Chondrocyte (in vitro differentiated cells): ENCODE results near the gene GNAQ. TPM values are rescaled to one million over a fixed set of nuclear protein-coding genes. Genes with fewer than 3 reads are reported as not detected.

Experiments used
- DNase-seq: peaks from one replicate; pipeline ENCODE4 v3.0.0; 2021; ENCODE audit warnings: mixed read lengths, low spot score
- H3K27ac Mint-ChIP-seq: one replicate; pipeline ENCODE4 v1.8.0; 2021; ENCODE audit warnings: mild to moderate bottlenecking, moderate library complexity, mixed read lengths; ENCODE audit not compliant: unreplicated experiment
- H3K27me3 Mint-ChIP-seq: 2 replicates; pipeline ENCODE4 v1.8.0; 2021; ENCODE audit warnings: low read depth, mixed read lengths
- H3K36me3 Mint-ChIP-seq: 2 replicates; pipeline ENCODE4 v1.8.0; 2021; ENCODE audit warnings: low read depth, mixed read lengths
- H3K4me1 Mint-ChIP-seq: 2 replicates; pipeline ENCODE4 v1.8.0; 2021; ENCODE audit warnings: low read depth, mild to moderate bottlenecking, mixed read lengths
- H3K4me3 Mint-ChIP-seq: one replicate; pipeline ENCODE4 v1.8.0; 2021; ENCODE audit warnings: mild to moderate bottlenecking, moderate library complexity, mixed read lengths; ENCODE audit not compliant: unreplicated experiment
- H3K9me3 Mint-ChIP-seq: 2 replicates; pipeline ENCODE4 v1.8.0; 2021; ENCODE audit warnings: low read depth, mixed read lengths
- total RNA-seq: library from RNA; stranded (reverse); gene quantifications from 3 replicates; pipeline ENCODE4 v1.2.1, GENCODE V29; 2021
- TF ChIP-seq, protein P1 (sequence below): fragments of 200-600 bp; sonication (generic); IDR thresholded peaks from 2 replicates; pipeline ENCODE4 v1.5.0; 2021; ENCODE audit warnings: antibody characterized with exemption, mild to moderate bottlenecking, moderate library complexity

GNAQ gene
- total RNA-seq, 1 donor from 2014 or later: 87.0 TPM

DNA sequence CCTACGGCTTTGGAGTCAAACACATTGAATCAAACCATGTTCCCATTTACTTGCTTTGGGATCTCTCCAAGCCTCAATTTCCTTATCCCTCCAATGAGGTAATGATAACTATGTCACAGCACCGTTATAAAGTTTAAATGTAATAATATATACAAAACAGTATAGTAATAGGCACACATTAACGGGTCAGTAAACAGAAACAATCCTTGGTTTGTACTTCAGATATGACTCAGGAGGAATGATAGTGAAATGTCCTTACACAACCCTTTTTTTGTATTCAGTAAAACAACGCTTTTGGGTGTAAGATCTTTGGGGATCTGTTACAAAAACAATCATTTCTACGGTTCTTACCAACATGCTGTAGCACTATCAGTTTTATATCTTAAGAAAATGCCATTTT lies 205.0 kb downstream of the GNAQ start:
- no peaks in the 10 kb centered on the region for H3K36me3 Mint-ChIP-seq
- H3K9me3 Mint-ChIP-seq: no peaks in the 10 kb centered on the region
- peaks cover 41% of the 10 kb centered on the region for H3K4me1 Mint-ChIP-seq

DNA sequence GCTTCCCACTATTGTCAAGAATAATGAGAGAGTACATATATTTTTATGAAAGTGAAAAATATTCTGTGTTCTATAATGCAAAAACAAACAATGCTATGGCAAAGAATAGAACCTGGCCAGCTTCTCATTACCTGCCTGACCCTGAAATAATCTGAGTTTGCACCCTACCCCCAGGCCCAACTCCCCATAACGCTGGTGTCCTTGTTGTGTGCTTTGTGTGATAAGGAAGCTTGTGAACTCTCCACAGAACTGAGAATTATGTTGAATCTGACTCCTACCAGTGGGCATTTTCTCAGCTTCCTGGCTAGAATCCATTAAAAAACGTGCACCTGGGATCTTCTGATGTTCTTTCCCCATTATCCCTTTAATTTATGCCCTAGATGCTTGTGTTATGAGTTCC lies 205.5 kb downstream of the GNAQ start:
- Mint-ChIP-seq H3K27me3 (no peaks in the 10 kb centered on the region), H3K4me1 (peaks cover 44% of the 10 kb centered on the region), H3K36me3 (no peaks in the 10 kb centered on the region), H3K9me3 (no peaks in the 10 kb centered on the region), H3K4me3 (no peak overlapping the region), H3K27ac (no peak overlapping the region)
- no peak for DNase-seq
- TF ChIP-seq, protein P1, sequence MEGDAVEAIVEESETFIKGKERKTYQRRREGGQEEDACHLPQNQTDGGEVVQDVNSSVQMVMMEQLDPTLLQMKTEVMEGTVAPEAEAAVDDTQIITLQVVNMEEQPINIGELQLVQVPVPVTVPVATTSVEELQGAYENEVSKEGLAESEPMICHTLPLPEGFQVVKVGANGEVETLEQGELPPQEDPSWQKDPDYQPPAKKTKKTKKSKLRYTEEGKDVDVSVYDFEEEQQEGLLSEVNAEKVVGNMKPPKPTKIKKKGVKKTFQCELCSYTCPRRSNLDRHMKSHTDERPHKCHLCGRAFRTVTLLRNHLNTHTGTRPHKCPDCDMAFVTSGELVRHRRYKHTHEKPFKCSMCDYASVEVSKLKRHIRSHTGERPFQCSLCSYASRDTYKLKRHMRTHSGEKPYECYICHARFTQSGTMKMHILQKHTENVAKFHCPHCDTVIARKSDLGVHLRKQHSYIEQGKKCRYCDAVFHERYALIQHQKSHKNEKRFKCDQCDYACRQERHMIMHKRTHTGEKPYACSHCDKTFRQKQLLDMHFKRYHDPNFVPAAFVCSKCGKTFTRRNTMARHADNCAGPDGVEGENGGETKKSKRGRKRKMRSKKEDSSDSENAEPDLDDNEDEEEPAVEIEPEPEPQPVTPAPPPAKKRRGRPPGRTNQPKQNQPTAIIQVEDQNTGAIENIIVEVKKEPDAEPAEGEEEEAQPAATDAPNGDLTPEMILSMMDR: no peak

More for the DNA sequence above, 205.0 kb downstream of the GNAQ start:
- TF ChIP-seq, protein P1: no peak
- DNase-seq: no peak
- Mint-ChIP-seq H3K4me3 (no peak overlapping the region), H3K27me3 (no peaks in the 10 kb centered on the region), H3K27ac (no peak overlapping the region)

DNA sequence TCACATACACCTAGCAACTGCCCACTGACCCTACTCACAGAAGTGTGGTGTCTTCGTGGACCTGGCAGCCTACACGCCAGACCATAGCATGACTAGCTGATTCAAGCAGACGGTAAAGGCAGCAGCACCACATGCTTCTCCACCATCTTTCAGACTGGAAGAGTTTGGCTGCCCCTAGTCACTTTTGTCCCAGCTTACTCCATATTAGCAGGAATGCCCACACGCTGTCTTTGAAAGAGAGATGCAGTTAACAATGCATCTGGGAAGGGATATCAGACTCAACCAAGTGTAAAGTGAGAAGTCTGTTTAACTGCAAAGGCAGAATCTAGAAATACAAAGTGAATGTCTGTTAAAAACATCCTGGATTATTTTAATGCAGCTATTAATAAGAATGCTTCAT lies 206.2 kb downstream of the GNAQ start:
- H3K27ac Mint-ChIP-seq: peak overlapping the region; percentile 73

DNA sequence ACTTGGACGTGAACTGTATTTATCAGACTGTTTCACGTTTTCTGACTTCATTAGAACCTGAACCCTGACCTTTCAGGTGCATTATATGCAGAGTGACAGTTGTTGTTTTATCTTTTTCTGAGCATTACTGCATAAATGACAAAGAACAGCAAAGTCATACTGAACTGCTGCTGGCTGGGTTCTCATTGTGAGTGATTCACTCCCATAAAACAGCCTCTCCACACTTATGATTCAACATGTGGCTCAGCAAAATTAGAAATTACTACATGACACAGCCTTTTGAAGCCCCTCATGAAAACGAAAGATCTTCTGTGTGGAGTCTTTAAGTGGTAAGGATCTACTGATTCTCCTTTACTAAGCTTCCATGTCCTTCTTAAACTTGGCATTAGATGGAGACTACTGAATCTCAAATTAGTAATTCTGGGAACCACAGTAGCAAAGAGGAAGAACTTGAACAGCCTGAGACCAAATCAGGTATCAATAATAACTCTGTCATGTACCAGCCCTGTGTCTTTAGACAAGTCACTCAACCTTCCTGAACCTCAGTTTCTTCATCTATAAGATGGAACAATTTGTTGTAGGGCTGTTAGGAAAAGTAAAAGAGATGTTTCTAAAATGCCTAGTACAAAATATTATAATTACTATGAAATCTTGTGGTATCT lies 211.2 kb downstream of the GNAQ start:
- DNase-seq: no peak
- no peak overlapping the region for H3K4me3 Mint-ChIP-seq
- no peaks in the 10 kb centered on the region for H3K27me3 Mint-ChIP-seq
- H3K27ac Mint-ChIP-seq: peak overlapping the region; percentile 76
- TF ChIP-seq, protein P1: no peak
- no peaks in the 10 kb centered on the region for H3K9me3 Mint-ChIP-seq
- no peaks in the 10 kb centered on the region for H3K36me3 Mint-ChIP-seq
- H3K4me1 Mint-ChIP-seq: peaks cover 38% of the 10 kb centered on the region

More for the DNA sequence above, 206.2 kb downstream of the GNAQ start:
- DNase-seq: no peak
- Mint-ChIP-seq H3K9me3 (no peaks in the 10 kb centered on the region), H3K4me1 (peaks cover 41% of the 10 kb centered on the region), H3K27me3 (no peaks in the 10 kb centered on the region), H3K36me3 (no peaks in the 10 kb centered on the region), H3K4me3 (no peak overlapping the region)
- TF ChIP-seq, protein P1: no peak

DNA sequence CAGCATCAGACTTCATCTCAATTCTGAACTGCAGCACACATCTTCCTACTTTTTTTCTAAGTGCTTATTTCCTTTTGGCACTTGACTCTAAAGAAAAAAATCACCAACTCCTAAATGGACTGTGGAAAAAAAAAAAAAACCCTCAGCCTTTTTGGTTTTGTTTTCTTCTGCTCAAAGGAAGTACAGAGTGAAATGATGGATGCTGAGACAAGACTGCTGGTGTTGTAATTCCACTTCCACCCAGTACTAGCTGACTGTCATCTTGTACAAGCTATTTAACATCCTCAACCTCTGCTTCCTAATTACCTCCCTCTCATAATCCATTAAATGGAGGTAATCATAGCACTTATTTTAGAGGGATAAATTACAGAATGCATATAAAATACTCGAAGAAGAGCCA lies 212.0 kb downstream of the GNAQ start:
- DNase-seq: no peak
- TF ChIP-seq, protein P1: no peak
- Mint-ChIP-seq H3K27me3 (no peaks in the 10 kb centered on the region), H3K4me1 (peaks cover 45% of the 10 kb centered on the region), H3K36me3 (no peaks in the 10 kb centered on the region), H3K27ac (no peak overlapping the region), H3K4me3 (no peak overlapping the region), H3K9me3 (no peaks in the 10 kb centered on the region)
